HepG2 (cell line): Measurements from ENCODE around the gene HARS2. TPM values are rescaled to one million over a fixed set of nuclear protein-coding genes. Genes with fewer than 3 reads are reported as not detected.

ENCODE experiments used
- CREB1 ChIP-seq, 2 experiments: fragments of 450-650 bp in 1 of 2; IDR thresholded peaks; 2 replicates each; pipeline ENCODE4 v1.6.1; 2016 to 2017; ENCODE audit warnings: control low read depth in 1 of 2, mild to moderate bottlenecking in 1 of 2, missing compliant biosample characterization in 1 of 2, missing genetic modification characterization in 1 of 2
- ELF4 ChIP-seq: sonication (generic); formaldehyde crosslinking; IDR thresholded peaks from 2 replicates; pipeline ENCODE4 v1.5.0; 2020; ENCODE audit warnings: missing genetic modification reagents, mild to moderate bottlenecking, moderate library complexity, borderline replicate concordance
- FOSL1 ChIP-seq: sonication (generic); formaldehyde crosslinking; IDR thresholded peaks from 2 replicates; pipeline ENCODE4 v1.9.0; 2021; ENCODE audit warnings: missing genetic modification reagents, borderline replicate concordance
- FOXM1 ChIP-seq: sonication (generic); formaldehyde crosslinking; IDR thresholded peaks from 2 replicates; pipeline ENCODE4 v1.5.0; 2020; ENCODE audit warnings: missing genetic modification reagents
- HCFC1 ChIP-seq: fragments of 150-350 bp; IDR thresholded peaks from 2 replicates; pipeline ENCODE4 v1.6.1; 2014; ENCODE audit warnings: low read depth, low read length
- JUN ChIP-seq: sonication (generic); formaldehyde crosslinking; IDR thresholded peaks from 2 replicates; pipeline ENCODE4 v1.4.0; 2020; ENCODE audit warnings: mild to moderate bottlenecking, missing genetic modification reagents
- KDM4B ChIP-seq: sonication (generic); formaldehyde crosslinking; IDR thresholded peaks from 2 replicates; pipeline ENCODE4 v1.4.0; 2020; ENCODE audit warnings: missing genetic modification reagents
- MBNL3 ChIP-seq: fragments of 250-450 bp; sonication (Bioruptor Pico); conservative IDR thresholded peaks from 2 replicates; pipeline ENCODE4 v1.8.0; 2022; ENCODE audit warnings: mild to moderate bottlenecking, inconsistent platforms
- NFE2L1 ChIP-seq: sonication (generic); formaldehyde crosslinking; IDR thresholded peaks from 2 replicates; pipeline ENCODE4 v1.4.0; 2020; ENCODE audit warnings: missing genetic modification reagents, mild to moderate bottlenecking, borderline replicate concordance
- NKX3-1 ChIP-seq: sonication (generic); formaldehyde crosslinking; IDR thresholded peaks from 2 replicates; pipeline ENCODE4 v1.5.0; 2020; ENCODE audit warnings: missing genetic modification reagents
- PHF8 ChIP-seq: sonication (generic); formaldehyde crosslinking; IDR thresholded peaks from 2 replicates; pipeline ENCODE4 v1.5.0; 2020; ENCODE audit warnings: missing genetic modification reagents
- SMAD3 ChIP-seq: sonication (generic); formaldehyde crosslinking; IDR thresholded peaks from 2 replicates; pipeline ENCODE4 v1.4.0; 2020; ENCODE audit warnings: missing genetic modification reagents
- SMARCE1 ChIP-seq: fragments of 450-650 bp; IDR thresholded peaks from 2 replicates; pipeline ENCODE4 v1.6.1; 2017; ENCODE audit warnings: borderline replicate concordance
- SP2 ChIP-seq: sonication (generic); formaldehyde crosslinking; IDR thresholded peaks from 2 replicates; pipeline ENCODE4 v1.5.1; 2020; ENCODE audit warnings: mild to moderate bottlenecking, missing genetic modification reagents
- ZFP90 ChIP-seq: sonication (generic); formaldehyde crosslinking; IDR thresholded peaks from 2 replicates; pipeline ENCODE4 v1.8.0; 2022; ENCODE audit warnings: missing genetic modification reagents, mild to moderate bottlenecking, inconsistent platforms, borderline replicate concordance
- ZMYM4 ChIP-seq: sonication (generic); formaldehyde crosslinking; IDR thresholded peaks from 2 replicates; pipeline ENCODE4 v1.8.1; 2023; ENCODE audit warnings: mild to moderate bottlenecking, missing genetic modification reagents
- ZNF160 ChIP-seq: sonication (generic); formaldehyde crosslinking; IDR thresholded peaks from 2 replicates; pipeline ENCODE4 v1.8.0; 2022; ENCODE audit warnings: mild to moderate bottlenecking, inconsistent platforms, missing genetic modification reagents
- ZNF747 ChIP-seq: sonication (generic); formaldehyde crosslinking; IDR thresholded peaks from 2 replicates; pipeline ENCODE4 v1.8.1; 2023; ENCODE audit warnings: missing genetic modification reagents, mild to moderate bottlenecking, borderline replicate concordance
- ZNF780A ChIP-seq: sonication (generic); formaldehyde crosslinking; IDR thresholded peaks from 2 replicates; pipeline ENCODE4 v1.8.0; 2022; ENCODE audit warnings: mild to moderate bottlenecking, missing genetic modification reagents, moderate library complexity
- ZNF800 ChIP-seq: sonication (generic); formaldehyde crosslinking; IDR thresholded peaks from 2 replicates; pipeline ENCODE4 v1.4.0; 2020; ENCODE audit warnings: missing genetic modification reagents
- polyA plus RNA-seq, 8 experiments: library from polyadenylated mRNA; depleted of rRNA in 3 of 8; stranded (reverse) in 7 of 8; unstranded in 1 of 8; fragments of >200 nt; fragmentation: Illumina TruSeq in 4 of 8; extraction: Trizol in 4 of 8; gene quantifications; 2 replicates each; pipeline versions ENCODE4 v1.2.1 to v1.2.3, GENCODE V29; 2011 to 2016; ENCODE audit warnings: low read depth in 4 of 8, missing spikeins in 1 of 8, mixed read lengths in 1 of 8; ENCODE audit not compliant: insufficient read depth in 1 of 8
- total RNA-seq, 5 experiments: library from RNA; depleted of rRNA; stranded (reverse); fragments of >200 nt; fragmentation: Illumina TruSeq; extraction: Trizol; gene quantifications; 2 replicates each; pipeline ENCODE4 v1.2.3, GENCODE V29; 2016; ENCODE audit warnings: low read depth in 1 of 5
- TF ChIP-seq, protein P1 (sequence below): sonication (generic); formaldehyde crosslinking; IDR thresholded peaks from 2 replicates; pipeline ENCODE4 v1.8.1; 2023; ENCODE audit warnings: mild to moderate bottlenecking, missing genetic modification reagents
- TF ChIP-seq, protein P2 (sequence below): sonication (generic); formaldehyde crosslinking; IDR thresholded peaks from 2 replicates; pipeline ENCODE4 v1.5.1; 2020; ENCODE audit warnings: mild to moderate bottlenecking, missing genetic modification reagents, moderate library complexity
- TF ChIP-seq, protein P3 (sequence below): sonication (generic); IDR thresholded peaks from 2 replicates; pipeline ENCODE4 v1.6.1; 2016; ENCODE audit warnings: low read depth, borderline replicate concordance

HARS2 gene
- total and polyA plus RNA-seq, 2 of the 13 experiments (the other 11 are each of a cell fraction or from before 2014, with no cell fraction given): 17.9 to 25.8 TPM

- TF ChIP-seq, protein P1, sequence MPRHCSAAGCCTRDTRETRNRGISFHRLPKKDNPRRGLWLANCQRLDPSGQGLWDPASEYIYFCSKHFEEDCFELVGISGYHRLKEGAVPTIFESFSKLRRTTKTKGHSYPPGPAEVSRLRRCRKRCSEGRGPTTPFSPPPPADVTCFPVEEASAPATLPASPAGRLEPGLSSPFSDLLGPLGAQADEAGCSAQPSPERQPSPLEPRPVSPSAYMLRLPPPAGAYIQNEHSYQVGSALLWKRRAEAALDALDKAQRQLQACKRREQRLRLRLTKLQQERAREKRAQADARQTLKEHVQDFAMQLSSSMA (CRISPR knock-in tag): peak; percentile 19; the same call in 1 of the 2 replicates
- TF ChIP-seq CREB1 (IDR thresholded peaks at IDR 0.05) (peak; percentile 97), CREB1 (CRISPR knock-in tag; IDR thresholded peaks at IDR 0.05) (peak; percentile 97), MBNL3 (CRISPR knock-in tag) (no peak), ZNF800 (peak; percentile 71; the same call in 1 of the 2 replicates), NKX3-1 (CRISPR knock-in tag) (peak; percentile 70; the same call in 1 of the 2 replicates), SMARCE1 (no peak), PHF8 (peak; percentile 39; the same call in 1 of the 2 replicates), HCFC1 (no peak), ZMYM4 (CRISPR knock-in tag) (0 out of 2 replicates have a peak, but pooled peaks have one; percentile 58), SP2 (CRISPR knock-in tag) (no peak), KDM4B (peak; percentile 81; the same call in 1 of the 2 replicates), ZFP90 (CRISPR knock-in tag) (peak; percentile 52; the same call in 1 of the 2 replicates), ZNF160 (CRISPR knock-in tag) (no peak), SMAD3 (CRISPR knock-in tag) (peak; percentile 92; the same call in 1 of the 2 replicates), ZNF747 (CRISPR knock-in tag) (no peak), JUN (no peak), ELF4 (CRISPR knock-in tag) (no peak), NFE2L1 (CRISPR knock-in tag) (0 out of 2 replicates have a peak, but pooled peaks have one; percentile 50), ZNF780A (CRISPR knock-in tag) (no peak), FOXM1 (CRISPR knock-in tag) (no peak), FOSL1 (CRISPR knock-in tag) (peak; percentile 48; the same call in 1 of the 2 replicates)
- TF ChIP-seq, protein P2, sequence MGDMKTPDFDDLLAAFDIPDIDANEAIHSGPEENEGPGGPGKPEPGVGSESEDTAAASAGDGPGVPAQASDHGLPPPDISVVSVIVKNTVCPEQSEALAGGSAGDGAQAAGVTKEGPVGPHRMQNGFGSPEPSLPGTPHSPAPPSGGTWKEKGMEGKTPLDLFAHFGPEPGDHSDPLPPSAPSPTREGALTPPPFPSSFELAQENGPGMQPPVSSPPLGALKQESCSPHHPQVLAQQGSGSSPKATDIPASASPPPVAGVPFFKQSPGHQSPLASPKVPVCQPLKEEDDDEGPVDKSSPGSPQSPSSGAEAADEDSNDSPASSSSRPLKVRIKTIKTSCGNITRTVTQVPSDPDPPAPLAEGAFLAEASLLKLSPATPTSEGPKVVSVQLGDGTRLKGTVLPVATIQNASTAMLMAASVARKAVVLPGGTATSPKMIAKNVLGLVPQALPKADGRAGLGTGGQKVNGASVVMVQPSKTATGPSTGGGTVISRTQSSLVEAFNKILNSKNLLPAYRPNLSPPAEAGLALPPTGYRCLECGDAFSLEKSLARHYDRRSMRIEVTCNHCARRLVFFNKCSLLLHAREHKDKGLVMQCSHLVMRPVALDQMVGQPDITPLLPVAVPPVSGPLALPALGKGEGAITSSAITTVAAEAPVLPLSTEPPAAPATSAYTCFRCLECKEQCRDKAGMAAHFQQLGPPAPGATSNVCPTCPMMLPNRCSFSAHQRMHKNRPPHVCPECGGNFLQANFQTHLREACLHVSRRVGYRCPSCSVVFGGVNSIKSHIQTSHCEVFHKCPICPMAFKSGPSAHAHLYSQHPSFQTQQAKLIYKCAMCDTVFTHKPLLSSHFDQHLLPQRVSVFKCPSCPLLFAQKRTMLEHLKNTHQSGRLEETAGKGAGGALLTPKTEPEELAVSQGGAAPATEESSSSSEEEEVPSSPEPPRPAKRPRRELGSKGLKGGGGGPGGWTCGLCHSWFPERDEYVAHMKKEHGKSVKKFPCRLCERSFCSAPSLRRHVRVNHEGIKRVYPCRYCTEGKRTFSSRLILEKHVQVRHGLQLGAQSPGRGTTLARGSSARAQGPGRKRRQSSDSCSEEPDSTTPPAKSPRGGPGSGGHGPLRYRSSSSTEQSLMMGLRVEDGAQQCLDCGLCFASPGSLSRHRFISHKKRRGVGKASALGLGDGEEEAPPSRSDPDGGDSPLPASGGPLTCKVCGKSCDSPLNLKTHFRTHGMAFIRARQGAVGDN (CRISPR knock-in tag): no peak; the same call in 1 of the 2 replicates
- TF ChIP-seq, protein P3, sequence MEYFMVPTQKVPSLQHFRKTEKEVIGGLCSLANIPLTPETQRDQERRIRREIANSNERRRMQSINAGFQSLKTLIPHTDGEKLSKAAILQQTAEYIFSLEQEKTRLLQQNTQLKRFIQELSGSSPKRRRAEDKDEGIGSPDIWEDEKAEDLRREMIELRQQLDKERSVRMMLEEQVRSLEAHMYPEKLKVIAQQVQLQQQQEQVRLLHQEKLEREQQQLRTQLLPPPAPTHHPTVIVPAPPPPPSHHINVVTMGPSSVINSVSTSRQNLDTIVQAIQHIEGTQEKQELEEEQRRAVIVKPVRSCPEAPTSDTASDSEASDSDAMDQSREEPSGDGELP: no peak
These were observed 19.8 kb downstream of the HARS2 start (continued) for GRCh38 chr5:140710899-140711552.
